Loucy (cell line): ENCODE results near the gene PGD.

Experiments
- CTCF ChIP-seq: fragments of 200-600 bp; sonication (generic); conservative IDR thresholded peaks from 2 replicates; pipeline ENCODE4 v1.5.1; 2014; ENCODE audit warnings: mild to moderate bottlenecking, antibody characterized with exemption, low read length
- EZH2phosphoT487 ChIP-seq: fragments of 200-600 bp; IDR thresholded peaks from 2 replicates; pipeline ENCODE4 v1.6.1; 2018; ENCODE audit warnings: antibody characterized with exemption, mild to moderate bottlenecking, moderate library complexity, borderline replicate concordance

DNA sequence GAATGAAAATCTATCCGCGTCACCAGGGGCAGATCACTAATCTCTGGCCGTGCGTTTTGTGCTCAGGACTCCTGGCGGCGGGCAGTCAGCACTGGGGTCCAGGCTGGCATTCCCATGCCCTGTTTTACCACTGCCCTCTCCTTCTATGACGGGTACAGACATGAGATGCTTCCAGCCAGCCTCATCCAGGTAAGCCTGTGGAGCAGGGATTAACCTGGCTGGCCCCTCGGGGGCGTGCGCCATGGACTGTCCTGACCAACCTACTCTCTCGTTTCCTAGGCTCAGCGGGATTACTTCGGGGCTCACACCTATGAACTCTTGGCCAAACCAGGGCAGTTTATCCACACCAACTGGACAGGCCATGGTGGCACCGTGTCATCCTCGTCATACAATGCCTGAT, 20.5 kb downstream of the PGD start:
- no peak for TF ChIP-seq CTCF
- no peak for TF ChIP-seq EZH2phosphoT487
